Fibroblast of peridontal ligament (primary cell): Measurements from ENCODE around the gene HBA2.
"Not testable (repeated sequence)": the region's sequence is repeated elsewhere in the genome, so short reads cannot be mapped to it uniquely, and the experiment has no call there.

Experiments
- DNase-seq: peaks from one replicate; pipeline ENCODE4 v3.0.0-alpha.2; 2010; ENCODE audit errors: extremely low read depth

HBA2 gene

DNA sequence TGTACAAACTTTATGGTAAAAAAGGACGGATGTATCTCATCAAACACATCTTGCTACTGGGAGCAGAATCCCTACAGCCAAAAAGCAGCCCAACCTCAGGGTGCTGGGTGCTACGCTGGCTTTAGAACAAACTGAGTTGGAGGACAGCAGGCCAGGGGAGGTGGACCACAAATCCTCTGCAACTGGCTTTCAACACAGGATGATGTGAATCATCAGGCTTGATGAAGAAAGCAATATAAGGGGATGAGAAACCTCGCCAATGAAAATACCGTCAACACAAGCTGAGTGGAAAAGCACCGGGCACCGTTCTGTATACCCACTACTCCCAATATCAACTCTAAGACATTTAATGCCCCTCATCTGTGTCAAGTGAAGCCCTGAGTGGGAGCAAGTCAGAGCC is 21.8 kb downstream of the HBA2 start:
- DNase-seq = no peak

DNA sequence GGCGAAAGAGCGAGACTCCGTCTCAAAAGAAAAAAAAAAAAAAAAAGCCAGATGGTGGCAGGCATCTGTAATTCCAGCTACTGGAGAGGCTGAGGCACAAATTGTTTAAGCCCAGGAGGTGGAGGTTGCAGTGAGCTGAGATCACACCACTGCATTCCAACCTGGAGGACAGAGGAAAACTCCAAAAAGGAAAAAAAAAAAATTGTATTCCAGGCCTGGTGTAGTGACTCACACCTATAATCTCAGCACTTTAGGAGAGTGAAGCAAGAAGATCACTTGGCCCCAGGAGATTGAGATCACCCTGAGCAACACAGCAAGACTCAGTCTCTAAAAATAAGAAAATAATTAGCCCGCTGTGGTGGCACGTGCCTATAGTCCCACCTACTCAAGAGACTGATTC is 27.7 kb downstream of the HBA2 start:
- DNase-seq = peak; percentile 32

DNA sequence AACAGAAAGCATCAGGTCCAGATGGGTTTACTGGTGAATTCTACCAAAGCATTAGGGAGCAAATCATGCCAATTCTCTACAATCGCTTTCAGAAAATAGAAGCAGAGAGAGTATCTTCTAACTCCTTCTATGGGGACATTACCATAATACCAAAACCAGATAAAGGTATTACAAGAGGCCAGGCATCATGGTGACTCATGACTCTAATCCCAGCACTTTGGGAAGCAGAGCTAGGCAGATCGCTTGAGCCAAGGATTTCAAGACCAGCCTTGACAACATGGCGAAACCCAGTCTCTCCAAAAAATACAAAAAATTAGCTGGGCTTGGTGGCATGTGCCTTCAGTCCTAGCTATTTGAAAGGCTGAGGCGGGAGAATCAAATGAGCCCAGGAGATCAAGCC is 30.6 kb downstream of the HBA2 start:
- no peak for DNase-seq

DNA sequence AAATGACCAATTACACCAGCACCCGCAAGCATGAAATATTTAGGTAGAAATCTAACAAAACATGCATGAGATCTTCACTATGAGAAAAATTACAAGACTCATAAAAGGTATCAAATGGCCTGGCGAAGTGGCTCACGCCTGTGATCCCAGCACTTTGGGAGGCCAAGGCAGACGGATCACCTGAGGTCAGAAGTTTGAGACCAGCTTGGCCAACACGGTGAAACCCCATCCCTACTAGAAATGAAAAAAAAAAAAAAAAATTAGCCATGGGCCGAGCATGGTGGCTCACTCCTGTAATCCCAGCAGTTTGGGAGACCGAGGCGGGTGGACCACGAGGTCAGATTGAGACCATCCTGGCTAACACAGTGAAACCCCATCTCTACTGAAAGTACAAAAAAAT is 31.4 kb downstream of the HBA2 start:
- DNase-seq = not testable (repeated sequence)

DNA sequence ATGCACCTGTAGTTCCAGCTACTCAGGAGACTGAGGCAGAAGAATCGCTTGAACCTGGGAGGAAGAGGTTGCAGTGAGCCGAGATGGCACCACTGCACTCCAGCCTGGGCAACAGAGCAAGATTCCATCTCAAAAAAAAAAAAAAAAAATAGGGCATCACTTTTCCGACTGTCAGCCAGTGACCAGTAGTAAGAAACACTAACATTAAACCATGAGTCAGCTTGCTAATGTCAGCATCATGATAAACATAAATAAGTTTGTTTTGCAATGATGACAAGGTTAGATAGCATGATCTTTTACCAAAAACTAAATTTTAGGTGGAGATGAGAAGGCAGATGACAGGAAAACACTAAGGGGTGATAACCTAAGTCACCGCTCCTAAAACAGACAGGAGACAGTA is 36.7 kb downstream of the HBA2 start:
- DNase-seq = not testable (repeated sequence)

DNA sequence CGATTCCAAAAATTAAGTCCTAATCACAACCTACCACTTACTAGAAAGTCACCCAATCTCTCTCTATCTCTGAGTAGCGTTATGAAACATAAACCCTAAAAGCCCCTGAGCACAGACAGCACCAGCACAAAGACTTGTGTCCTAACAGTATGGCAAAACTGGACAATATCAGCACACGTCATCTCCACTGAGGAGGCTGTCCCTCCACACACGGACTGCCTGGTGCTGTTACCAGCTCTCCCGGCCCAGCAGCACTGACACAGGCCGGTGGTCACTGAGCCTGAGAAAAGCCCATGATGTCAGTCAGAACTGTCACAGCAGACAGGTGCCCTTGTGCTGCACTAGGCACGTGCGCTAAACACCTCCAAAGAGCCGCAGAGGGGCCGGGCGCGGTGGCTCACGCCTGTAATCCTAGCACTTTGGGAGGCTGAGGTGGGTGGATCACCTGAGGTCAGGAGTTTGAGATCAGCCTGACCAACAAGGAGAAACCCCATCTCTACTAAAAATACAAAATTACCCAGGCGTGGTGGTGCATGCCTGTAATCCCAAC is 39.0 kb downstream of the HBA2 start:
- DNase-seq = not testable (repeated sequence)

DNA sequence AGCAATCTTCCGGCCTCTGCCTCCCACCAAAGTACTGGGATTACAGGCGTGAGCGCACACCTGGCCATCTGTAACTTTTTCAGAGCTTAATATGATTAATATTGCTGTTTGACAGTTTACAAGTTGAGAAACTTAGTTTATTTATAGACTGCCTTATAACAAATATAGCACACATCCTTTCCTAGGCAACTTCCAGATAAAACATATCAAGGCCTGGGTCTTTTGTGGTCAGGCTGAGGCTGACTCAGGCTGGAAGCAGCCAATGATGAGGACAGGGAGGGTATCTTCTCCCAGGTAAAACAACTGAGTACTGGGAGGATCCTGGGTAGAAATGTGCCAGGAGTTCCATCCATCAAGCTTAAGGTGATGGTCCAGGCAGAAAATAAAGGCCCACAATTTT is 40.3 kb downstream of the HBA2 start:
- DNase-seq = no peak

DNA sequence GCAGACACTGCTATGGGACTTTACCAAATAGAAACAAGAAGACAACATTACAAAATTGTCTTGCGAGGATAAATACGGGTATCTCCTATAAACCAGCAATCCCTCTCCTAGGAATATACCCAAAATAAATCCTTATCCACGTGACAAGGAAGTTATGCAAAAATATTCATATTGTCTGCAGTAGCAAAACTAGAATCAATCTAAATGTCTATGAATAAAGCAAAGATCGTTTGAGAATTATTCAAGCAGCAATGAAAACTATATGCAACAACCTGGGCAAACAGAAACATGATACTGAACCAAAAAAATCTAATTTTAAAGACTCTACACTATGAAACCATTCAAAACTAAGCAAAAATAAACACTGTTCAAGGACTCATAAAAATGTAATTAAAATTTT is 47.3 kb downstream of the HBA2 start:
- DNase-seq = no peak
